IPS DF 19.7 (cell line): ENCODE data around the gene LCLAT1.
A peak's percentile ranks its signal among the peaks of the same experiment; 100 is the strongest.

Experiments
- DNase-seq: peaks from one replicate; pipeline ENCODE4 v3.0.0-alpha.2; 2013; ENCODE audit warnings: low read depth, low spot score

Gene LCLAT1

DNA sequence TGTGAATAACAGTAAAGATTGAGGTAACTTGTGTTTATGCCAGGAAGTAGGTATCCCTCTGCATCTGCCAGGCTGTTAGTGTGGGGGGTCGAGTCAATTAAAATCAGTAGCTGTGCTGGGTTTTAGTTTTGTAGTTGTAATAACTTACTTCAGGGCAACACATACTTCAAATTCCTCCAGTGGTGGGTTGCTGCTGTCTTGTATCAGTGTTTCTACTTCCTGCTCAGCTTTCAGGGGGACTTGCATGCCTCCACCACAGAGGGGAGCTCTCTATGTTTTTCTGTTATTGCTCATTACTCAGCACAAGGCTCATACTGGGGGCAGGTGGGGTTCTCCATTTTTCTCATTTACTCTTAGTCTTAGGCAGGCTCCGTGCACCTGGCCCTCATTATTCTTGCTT is 223.4 kb downstream of the LCLAT1 start:
- DNase-seq: no peak

DNA sequence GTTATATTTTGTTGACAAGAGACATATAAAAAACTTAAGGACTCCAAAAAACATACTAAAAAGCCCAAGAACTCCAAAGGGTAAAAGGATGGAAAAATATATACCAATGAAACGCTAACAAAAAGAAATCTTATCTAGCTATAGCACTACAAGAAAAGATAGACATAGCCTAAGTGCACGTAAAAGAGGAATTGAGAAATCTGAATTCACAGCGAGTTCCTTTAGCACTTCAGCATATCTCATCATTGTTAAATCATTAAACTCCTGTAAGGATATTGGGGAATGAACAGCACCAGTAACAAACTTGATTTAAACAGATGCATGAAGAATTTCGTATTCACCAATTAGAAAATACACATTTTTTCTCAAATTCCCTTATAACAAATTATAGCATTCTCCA is 226.1 kb downstream of the LCLAT1 start:
- DNase-seq: no peak

DNA sequence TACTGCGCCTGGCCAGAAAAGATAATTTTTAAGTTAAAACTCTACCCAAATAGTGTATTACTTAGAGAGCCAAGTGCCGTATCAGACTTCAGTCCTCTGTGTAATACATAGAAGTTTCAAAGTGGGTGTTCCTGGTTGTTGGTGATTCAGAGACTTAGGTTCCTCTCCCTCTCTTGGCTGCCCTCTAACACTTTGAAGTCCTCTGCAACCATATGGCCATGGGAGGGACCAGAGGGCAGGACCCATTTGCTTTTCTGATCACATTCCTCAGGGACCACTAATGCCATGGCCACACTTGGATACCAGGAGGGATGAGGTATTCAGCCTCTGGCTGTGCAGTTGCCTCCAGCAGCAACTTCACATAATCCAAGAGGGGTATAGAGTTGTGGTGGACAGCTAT is 228.7 kb downstream of the LCLAT1 start:
- no peak for DNase-seq

DNA sequence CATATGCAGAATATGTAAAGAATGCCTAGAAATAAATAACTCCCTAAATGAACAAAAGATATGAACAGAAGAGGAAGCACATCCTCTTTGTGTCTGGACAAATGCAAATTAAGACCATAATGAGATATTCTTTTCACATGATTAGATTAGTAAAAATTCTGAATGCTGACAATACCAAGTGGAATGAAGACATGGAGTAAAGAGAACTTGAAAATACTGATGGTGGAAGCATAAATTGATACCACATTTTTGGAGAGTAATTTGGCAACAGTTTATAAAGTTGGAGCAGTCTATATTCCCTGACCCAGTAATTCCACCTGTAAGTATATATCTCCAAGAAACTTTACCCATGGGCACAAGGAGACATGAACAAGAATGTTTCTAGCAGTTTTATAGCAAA is 230.2 kb downstream of the LCLAT1 start:
- DNase-seq: no peak

DNA sequence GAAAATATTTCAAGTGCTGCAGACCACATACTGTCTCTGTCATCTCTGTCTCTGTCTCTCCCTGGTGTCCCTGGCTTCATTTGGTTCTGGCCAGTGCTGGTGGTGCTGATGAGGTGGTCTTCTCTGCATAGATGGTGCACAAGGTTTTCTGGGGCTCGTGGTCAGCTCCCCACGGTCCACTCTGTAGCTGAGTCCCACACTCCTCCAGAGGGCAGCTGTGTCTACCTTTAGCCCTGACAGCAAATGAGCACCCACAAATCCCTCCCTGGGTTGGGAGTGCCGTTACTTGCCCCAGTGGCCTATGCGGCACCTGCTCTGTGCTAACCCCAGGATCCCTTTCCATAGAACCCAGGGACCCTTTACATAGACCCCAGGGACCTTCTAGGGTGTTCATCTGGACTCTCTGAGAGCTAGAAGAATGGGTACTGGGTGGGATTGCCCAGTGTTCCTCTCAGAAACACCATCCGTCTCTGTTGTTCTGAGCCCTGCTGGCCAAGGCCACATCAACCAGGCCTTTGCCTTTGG is 230.9 kb downstream of the LCLAT1 start:
- DNase-seq: no peak

DNA sequence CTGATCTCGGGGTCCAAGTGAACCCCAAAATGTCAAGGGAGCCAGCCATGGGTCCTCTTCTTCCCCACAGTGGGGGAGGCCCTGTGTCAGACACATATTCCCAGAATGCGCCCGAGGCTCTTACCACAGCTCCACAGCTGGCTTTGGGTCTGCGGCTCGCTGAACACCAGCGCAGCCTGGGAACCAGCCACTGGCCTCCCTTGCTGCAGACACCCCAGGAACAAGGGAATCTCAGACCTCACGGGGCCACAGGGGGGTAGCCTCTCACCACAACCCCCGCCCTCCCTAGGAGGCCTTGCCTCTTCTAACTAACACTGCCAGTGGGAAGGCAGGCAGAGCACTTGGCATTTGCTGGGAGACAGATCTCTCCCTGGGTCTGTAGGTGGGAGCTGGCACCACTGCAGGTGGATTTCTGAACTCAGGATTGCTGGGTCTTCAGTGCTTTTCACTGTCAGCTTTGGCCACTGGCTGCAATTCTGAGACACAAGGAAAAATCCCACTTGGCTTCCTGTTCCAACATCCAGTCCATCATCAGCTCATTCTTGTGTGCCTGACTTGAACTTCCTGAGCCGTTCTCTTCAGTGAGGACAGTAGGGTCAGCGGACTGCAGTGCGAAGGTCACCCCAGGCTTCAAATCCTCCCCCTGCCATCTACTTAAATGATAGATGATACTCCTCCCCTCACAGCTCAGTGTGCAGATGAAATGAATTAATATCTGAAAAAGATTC is 231.5 kb downstream of the LCLAT1 start:
- no peak for DNase-seq

DNA sequence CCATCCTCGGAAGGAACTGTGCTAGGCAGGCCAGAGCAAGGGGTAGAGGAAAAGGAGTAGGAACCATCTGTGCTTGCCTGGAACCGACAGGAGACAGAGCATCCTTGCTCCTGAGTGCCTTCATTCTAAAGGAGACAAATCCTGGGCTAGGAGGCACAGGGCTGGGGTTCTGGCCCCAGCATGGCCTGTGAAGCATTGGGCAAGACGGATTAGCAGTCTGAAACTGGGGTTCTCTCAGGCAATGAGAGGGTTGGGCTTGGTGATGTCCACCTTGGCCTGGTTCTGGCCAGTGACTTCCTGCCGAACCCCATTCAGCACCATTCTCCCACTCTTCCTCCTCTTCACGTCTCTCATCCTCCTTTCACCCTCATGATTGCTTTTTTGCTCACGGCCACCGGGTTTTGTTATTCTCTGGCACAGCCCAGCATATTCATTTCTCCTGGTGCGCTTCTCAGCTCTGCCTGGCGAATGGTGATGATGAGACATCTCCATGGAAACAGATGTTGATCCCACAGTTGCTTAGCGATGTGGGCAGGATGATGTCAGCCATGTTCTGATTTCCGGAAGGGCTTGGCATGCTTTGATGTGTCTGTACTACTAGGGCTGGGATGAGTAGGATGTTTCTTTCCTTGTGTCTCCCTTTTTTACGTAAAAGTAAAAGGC is 232.5 kb downstream of the LCLAT1 start:
- no peak for DNase-seq

DNA sequence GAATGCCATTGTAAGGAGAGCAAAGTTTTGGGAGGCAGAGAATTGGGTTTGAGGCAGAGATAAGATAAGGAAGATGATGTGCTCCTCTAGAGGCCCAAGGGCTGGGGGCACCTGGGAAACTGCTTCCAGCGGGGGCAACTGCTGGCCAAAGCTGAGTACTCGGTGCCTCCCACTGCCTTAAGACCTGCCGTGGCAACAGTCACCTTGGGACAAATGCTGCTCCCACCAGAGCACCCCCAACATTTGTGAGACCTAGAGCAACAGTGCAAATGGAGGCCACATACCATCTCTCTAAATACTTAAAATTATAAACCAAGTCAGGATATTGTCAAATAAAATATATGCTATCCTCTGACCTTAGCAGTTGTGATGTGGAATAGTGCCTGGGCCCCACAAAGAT is 233.1 kb downstream of the LCLAT1 start:
- no peak for DNase-seq

DNA sequence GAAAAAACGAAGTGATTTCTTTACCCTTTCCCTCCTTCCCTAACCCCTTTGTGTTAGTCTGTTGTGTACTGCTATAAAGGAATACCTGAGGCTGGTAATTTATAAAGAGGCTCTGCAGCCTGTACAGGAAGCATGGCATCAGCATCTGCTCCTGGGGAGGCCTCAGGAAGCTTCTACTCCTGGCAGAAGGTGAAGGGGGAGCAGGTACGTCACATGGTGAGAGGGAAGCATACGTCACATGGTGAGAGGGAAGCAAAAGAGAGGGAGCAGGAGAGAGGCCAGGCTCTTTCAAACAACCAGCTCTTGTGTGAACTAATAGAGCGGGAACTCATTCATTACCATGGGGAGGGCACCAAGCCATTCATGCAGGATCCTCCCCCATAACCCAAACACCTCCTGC is 234.0 kb downstream of the LCLAT1 start:
- DNase-seq: no peak

DNA sequence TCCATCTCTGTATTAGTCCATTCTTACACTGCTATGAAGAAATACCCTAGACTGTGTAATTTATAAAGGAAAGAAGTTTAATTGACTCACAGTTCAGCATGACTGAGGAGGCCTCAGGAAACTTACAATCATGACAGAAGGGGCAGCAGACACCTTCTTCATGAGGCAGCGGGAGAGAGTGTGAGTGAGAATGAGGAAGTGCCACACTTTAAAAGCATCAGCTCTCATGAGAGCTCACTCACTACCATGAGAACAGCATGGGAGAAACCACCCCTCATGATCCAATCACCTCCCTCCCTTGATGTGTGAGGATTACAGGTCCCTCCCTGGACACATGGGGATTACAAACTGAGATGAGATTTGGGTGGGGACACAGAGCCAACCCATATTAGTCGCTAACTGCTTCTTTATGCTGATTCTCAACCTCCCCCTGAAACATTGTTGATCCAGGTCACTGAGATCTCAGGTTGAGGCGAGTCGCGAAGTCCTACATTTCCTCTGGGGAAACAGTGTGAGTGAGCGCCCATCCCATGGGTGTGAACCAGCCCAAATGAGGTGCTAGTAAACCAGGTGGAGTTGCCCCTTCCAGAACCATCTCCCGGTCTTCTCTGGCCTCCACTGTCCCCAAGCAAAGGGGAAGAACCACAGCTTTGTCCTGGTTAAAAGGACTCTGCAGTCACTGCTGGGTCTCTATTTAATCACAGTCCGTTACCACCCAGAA is 236.3 kb downstream of the LCLAT1 start:
- no peak for DNase-seq

DNA sequence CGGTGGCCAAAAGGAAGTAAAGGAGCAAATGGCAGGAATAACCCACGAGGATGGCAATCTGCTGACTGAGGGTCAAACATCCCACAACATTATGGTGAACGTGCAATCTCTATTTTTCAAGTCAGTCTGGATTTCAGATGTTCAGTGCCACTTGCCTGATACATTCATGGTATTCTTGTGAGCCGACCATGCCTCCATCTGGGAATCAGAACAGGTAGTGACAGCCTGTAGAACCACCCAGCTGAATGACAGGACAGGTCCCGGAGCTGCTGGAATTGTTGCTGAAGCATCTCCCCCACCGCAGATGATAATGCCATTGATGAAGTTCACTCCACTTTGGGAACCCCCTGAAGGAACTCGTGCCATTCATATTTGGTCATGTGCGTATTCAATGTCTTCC is 237.0 kb downstream of the LCLAT1 start:
- no peak for DNase-seq

DNA sequence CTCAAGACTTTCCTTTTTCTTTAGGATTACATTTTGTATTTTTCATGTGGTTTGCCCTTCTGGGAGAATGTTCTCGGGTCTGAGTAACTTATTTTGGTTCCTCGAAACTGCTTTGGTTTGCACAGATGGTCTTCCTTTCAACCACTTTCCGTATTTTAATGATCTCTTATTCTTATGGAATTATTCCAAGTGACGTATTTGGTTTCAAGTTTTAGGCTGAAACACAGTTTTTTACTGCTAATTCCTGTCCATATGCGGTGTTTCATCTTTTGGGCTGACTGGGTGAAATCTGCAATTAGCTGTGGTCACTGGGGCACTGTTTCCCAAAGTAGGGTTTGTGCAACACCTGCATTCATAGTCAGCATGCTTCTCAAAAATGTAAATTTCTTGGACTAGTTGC is 237.5 kb downstream of the LCLAT1 start:
- DNase-seq: no peak

DNA sequence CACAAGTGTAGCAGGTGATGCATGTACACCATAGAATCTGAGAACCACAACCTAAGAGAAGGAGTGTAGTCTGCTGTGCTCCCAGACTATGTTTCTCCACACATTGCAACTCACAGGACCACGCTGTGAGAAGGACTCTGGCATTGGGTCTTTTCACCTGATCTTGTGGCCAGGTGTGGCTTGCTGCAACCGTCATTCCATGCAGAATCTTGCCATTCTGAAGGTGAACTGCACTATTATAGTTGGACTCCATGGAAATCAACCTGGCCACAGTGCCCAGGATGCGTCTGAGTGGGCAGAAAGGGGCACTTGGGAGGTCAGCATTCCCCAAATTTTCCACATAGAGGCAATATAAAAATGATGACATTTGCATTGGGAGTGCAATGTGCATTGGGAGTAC is 237.9 kb downstream of the LCLAT1 start:
- DNase-seq: no peak

DNA sequence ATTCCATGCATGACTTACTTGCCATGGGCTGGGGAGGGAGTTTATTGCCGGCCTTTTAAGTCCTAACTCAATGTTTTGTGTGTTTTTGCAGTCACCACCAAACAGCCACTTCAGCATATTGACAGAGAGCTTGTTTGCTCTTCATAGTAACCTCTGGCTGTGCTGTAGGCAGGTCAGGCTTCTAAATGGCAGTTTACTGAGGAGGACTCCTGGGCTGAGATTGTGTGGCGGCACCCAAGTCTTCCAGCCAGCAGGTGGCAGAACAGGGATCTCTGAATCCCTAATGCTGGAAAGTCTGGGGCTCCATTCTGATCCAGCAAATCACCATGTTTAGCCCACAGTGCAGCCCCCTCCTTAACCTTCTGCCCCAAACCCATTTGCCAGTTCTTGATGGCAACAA is 239.0 kb downstream of the LCLAT1 start:
- DNase-seq: peak; percentile 25

DNA sequence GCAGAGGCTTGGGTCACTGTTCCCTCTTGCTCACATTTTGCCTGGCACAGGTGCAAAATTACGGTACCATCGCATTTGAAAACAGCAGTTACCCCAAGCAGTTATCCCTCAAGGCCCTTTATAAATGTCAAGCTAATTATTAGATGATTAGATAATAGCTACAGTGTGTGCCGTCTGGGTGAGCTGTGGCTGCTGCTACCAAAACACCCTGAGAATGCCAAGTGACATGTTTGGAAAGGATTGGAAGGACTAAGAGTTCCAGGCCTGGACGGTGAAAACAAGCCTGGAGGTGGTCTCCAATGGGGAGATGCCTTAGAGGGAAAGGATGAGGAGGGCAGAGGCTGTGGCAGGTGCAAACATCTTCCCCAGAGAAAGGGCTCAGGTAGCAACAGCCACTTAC is 239.6 kb downstream of the LCLAT1 start:
- no peak for DNase-seq

DNA sequence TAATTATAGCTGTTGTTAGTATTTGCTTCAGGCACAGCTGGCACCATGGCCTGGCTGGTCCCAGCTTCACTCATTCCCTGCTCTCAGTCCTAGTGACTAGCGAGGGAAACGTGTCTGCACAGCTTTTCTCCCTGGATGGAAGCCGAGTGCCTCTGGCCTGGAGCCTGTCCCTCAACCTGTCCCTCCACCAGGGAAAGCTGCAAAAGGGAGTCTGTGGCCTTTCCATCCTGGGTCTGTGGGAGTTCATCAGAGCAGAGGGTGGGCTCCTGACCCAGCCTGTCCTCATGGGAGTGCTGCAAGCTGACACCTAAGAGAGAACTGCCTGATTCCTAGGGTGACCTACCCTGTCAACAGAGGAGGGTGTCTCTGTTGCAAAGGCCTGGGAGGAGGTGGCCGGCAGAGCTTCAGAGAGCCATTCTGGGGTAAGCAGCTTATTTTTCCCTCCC is 241.9 kb downstream of the LCLAT1 start:
- DNase-seq: no peak

DNA sequence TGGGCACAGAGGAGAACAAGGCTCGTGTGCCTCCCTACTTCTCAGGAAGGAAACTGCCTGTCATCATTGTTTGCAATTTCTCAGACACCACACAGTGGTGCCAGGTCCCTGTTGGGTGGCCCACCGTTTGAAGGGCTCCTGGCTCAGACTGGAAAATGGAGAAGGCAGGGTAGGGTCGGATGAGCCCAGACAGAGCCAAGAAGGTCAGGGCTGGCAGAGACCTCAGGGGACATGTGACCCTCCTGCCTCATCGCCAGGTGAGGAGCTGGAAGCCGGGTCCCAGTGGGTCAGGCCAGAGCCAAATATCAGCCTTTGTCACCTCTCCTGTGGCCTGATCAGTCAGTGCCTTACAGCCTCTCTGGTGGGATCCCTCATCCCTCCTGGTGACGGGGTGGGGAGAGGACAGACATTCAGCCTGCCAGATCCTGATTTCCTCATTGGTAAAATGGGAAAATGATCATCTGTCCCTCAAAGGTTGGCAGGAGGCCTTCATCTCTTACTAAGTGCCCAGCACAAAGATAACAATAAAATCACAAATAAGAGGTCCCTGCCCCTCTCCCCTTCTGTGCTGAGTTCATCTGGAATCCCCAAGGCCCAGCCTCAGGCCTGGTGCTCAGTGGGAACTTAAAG is 242.6 kb downstream of the LCLAT1 start:
- no peak for DNase-seq

DNA sequence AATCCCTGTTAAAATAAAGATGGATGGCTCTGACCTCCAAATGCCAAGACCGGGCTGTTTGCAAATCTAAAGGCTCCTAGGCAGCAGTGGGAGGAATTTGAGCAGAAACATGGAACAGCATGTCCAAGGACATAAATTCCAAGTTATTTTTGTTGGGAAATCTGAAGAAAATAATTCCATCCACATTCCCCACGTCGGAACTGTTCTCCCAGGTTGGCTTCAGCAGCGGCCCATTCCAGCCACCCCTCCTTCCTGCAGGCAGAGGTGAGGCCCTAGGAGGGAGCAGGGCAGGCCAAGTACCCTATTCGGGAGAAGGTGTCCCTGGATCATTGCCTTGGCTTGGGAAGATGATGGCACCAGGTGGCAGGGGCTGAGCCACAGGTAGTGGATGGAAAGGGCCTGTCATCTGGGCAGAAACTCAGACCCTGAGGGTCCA is 243.1 kb downstream of the LCLAT1 start:
- DNase-seq: no peak

DNA sequence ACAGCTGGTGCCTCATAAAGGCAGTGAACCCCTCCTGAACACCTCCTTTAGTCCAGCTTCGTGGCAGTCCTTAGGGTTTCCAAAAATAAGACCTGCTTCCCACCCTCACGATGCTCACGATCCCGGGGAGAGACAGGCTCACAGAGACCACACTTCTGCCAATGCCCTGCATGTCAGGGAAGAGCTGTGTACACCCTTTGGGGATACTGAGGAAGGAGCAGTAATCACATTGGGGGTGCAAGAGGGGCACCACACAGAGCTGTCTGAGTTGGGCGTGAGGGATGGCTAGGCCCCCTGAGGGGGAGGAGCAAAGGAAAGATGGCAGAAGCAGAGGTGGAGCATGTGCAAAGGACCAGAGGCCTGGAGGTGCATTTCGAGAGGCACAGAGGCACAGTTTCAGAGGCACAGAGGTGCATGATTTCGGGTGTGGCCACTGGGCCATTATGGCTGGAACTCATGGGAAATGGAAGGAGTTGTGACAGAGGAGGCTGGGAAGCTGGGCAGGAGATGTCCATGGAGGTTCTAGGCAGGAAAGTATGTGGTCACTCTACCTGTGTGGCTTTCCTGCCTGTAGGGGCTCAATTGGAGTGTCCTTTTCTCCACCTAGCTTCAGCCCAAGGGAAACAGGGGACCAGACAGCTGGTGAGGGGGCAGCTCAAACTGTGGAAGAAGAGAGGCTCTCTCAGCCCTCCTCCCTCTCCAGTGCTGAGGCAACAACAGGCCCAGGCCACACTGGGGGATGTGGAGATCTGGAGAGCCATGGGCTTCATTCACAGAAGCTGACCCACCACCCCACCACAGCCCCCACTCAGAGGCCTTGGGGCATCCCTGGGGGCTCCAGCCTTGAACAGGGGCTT is 244.3 kb downstream of the LCLAT1 start:
- DNase-seq: no peak

DNA sequence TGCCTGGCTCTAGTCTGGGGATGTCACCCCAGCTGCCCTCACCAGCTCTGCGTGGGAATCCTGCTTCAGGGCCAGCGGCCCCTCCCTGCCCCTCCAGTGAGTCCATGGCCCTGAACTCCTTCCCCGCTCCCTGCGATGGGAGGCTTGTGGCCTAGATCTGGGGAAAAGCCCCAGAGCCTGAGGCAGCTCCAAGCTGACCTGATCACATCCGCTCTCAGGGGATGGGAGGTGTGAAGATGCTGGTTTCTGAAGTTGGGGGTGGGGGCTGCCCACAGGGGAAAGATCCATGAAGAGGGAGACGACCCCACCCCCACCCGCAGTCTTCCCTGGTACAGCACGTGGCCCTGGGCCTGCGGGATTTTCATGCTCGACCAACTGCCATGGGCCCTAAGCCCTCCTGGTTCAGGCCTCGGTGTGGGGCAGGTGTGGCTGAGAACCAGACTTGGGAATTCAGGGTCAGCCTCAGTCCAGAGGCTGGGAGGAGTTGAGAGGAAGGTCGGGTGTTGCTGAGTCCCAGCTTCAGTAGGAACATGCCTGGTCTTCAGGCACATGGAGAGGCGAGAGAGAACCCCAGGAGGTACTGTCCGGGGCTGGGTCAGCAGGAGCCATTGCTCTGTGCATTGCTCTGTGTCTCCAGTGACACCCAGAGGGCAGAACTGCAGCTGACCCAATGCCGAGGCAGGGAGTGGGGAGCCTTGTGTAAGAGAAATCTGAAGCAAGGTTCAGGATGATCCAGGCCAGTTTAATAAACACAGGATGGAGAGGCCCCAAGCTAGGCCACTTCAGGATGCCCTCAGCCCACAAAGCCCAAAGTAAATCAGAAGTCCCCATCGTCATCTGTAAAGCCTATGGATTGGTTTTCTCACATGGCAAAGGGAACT is 245.1 kb downstream of the LCLAT1 start:
- no peak for DNase-seq
